Measurements from ENCODE around the gene SFXN3. TPM values are rescaled to one million over a fixed set of nuclear protein-coding genes. Genes with fewer than 3 reads are reported as not detected.

SFXN3 gene
- total and polyA plus RNA-seq, 2 of the 13 experiments (the other 11 are each of a cell fraction or from before 2014, with no cell fraction given) = 16.8 to 71.5 TPM

DNA sequence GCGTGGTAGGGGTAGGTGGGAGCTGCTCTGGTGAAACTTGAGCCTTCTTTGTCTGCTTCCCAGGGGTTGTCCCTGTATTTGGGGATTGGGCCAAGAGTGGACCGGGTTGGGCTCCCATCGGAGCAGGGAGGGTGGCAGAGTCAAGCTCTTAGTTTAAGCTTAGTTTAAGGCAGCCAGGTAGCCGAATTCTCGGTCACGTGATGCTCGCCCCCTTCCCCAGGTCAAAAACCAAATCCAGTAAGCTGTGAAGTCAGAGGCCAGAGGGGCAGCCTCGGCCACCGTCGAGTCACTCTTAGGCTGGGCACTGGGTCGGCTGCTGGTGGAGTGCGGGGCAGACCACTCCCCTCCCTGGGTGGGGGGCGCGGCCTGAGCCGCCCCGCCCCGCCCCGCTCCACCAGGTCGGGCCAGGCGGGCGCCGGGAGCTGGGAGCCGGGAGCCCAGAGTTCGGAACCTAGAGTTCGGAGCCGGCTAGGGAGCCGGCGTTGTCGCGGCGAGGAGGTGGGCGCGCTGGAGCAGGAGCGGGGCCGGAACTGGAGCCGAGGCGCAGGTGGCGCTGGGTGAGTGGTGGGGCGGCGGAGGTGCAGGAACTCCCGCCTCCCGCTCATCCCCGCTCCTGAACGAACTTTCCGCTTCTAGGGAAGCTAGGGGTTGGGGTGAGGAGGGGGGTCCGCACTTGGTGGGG is 34.2 kb upstream of the SFXN3 start (continued):
- no peak for TF ChIP-seq AKNA (CRISPR knock-in tag; IDR thresholded peaks at IDR 0.05; ENCODE audit: borderline replicate concordance)
- TF ChIP-seq MATR3 (CRISPR knock-in tag; IDR thresholded peaks at IDR 0.05) = no peak
- no peak for TF ChIP-seq KDM6A (CRISPR knock-in tag; IDR thresholded peaks at IDR 0.05; ENCODE audit: low read depth)
- TF ChIP-seq ZNF230 (CRISPR knock-in tag; IDR thresholded peaks at IDR 0.05) = no peak
- no peak for TF ChIP-seq CHCHD3 (CRISPR knock-in tag; IDR thresholded peaks at IDR 0.05)
- TF ChIP-seq MED13 (CRISPR knock-in tag; IDR thresholded peaks at IDR 0.05) = no peak
- no peak for TF ChIP-seq SRSF9 (IDR thresholded peaks at IDR 0.05; ENCODE audit: borderline replicate concordance, insufficient read depth, low read depth, low read length, poor library complexity, severe bottlenecking)
- TF ChIP-seq MAZ (IDR thresholded peaks at IDR 0.05; ENCODE audit: borderline replicate concordance, low read depth, low read length) = no peak
- TF ChIP-seq MAZ (CRISPR knock-in tag; IDR thresholded peaks at IDR 0.05; ENCODE audit: low read depth) = 0 out of 2 replicates have a peak, but pooled peaks have one; percentile 37
- TF ChIP-seq MIER2 (CRISPR knock-in tag; IDR thresholded peaks at IDR 0.05) = no peak
- TF ChIP-seq CBFB (CRISPR knock-in tag; IDR thresholded peaks at IDR 0.05) = no peak
- TF ChIP-seq ZNF687 (CRISPR knock-in tag; IDR thresholded peaks at IDR 0.05) = peak; percentile 53
- no peak for TF ChIP-seq PHF8 (CRISPR knock-in tag; IDR thresholded peaks at IDR 0.05)
- no peak for TF ChIP-seq ONECUT2 (CRISPR knock-in tag; IDR thresholded peaks at IDR 0.05)
- TF ChIP-seq MXD4 (CRISPR knock-in tag; IDR thresholded peaks at IDR 0.05) = 0 out of 2 replicates have a peak, but pooled peaks have one; percentile 5
- no peak for TF ChIP-seq TOPORS (CRISPR knock-in tag; IDR thresholded peaks at IDR 0.05)
- TF ChIP-seq ZNF225 (CRISPR knock-in tag; IDR thresholded peaks at IDR 0.05) = no peak
- TF ChIP-seq, protein P1, sequence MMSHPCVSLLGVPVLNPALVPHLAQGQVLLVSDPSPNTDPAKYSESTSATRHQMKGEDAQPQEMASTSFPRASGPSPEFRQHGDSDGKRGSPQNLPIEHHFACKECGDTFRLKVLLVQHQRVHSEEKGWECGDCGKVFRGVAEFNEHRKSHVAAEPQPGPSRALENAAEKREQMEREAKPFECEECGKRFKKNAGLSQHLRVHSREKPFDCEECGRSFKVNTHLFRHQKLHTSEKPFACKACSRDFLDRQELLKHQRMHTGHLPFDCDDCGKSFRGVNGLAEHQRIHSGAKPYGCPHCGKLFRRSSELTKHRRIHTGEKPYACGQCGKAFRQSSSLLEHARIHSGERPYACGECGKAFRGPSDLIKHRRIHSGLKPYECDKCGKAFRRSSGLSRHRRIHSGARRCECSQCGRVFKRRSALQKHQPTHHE (CRISPR knock-in tag; IDR thresholded peaks at IDR 0.05; ENCODE audit: borderline replicate concordance) = no peak
- TF ChIP-seq ZNF792 (CRISPR knock-in tag; IDR thresholded peaks at IDR 0.05) = no peak
- no peak for TF ChIP-seq MED1 (CRISPR knock-in tag; IDR thresholded peaks at IDR 0.05)
- TF ChIP-seq SMARCC2 (IDR thresholded peaks at IDR 0.05) = no peak
- 0 out of 2 replicates have a peak, but pooled peaks have one; percentile 22 for TF ChIP-seq ZNF605 (CRISPR knock-in tag; IDR thresholded peaks at IDR 0.05)
